Measurements from ENCODE around the gene FOXD4.
"Not testable (repeated sequence)": the region's sequence is repeated elsewhere in the genome, so short reads cannot be mapped to it uniquely, and the experiment has no call there.

GRCh38 chr9:88396-89037 lies 29.7 kb downstream of the FOXD4 start:
- TF ChIP-seq EZH2 (IDR thresholded peaks at IDR 0.05; ENCODE audit: low read length), result not testable (repeated sequence)
- TF ChIP-seq, protein P1, sequence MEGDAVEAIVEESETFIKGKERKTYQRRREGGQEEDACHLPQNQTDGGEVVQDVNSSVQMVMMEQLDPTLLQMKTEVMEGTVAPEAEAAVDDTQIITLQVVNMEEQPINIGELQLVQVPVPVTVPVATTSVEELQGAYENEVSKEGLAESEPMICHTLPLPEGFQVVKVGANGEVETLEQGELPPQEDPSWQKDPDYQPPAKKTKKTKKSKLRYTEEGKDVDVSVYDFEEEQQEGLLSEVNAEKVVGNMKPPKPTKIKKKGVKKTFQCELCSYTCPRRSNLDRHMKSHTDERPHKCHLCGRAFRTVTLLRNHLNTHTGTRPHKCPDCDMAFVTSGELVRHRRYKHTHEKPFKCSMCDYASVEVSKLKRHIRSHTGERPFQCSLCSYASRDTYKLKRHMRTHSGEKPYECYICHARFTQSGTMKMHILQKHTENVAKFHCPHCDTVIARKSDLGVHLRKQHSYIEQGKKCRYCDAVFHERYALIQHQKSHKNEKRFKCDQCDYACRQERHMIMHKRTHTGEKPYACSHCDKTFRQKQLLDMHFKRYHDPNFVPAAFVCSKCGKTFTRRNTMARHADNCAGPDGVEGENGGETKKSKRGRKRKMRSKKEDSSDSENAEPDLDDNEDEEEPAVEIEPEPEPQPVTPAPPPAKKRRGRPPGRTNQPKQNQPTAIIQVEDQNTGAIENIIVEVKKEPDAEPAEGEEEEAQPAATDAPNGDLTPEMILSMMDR (optimal IDR thresholded peaks at IDR 0.05 in 1 of 3, IDR thresholded peaks at IDR 0.05 in 1 of 3, conservative IDR thresholded peaks at IDR 0.05 in 1 of 3; ENCODE audit: extremely low read depth in 1 of 3, insufficient read depth in 2 of 3, low read length in 3 of 3), result not testable (repeated sequence)

All from keratinocyte (primary cell).